BJ (cell line): ENCODE results near the gene PIGM. TPM values are rescaled to one million over a fixed set of nuclear protein-coding genes. Genes with fewer than 3 reads are reported as not detected.

ENCODE experiments used
- CTCF ChIA-PET: fragments of 350-600 bp; formaldehyde crosslinking; extraction: SDS; loops from one replicate; lab custom pipeline; 2021; ENCODE audit warnings: antibody characterized with exemption, inconsistent platforms; lab: Yijun Ruan, JAX
- POLR2A ChIA-PET: fragments of 300-600 bp; sonication (Branson Sonifier 250); formaldehyde crosslinking; extraction: SDS; loops from one replicate; lab custom pipeline; 2021; ENCODE audit warnings: antibody characterized with exemption; lab: Charles Lee
- DNase-seq: peaks from one replicate; pipeline ENCODE4 v3.0.0-alpha.2; 2011; ENCODE audit warnings: low read depth
- H3K27me3 ChIP-seq: 2 replicates; pipeline ENCODE4 v1.6.0; 2011; ENCODE audit warnings: low read length; ENCODE audit not compliant: control insufficient read depth, insufficient read depth
- H3K36me3 ChIP-seq: 2 replicates; pipeline ENCODE4 v1.5.1; 2011; ENCODE audit warnings: low read length; ENCODE audit not compliant: control insufficient read depth, insufficient read depth
- H3K4me3 ChIP-seq: 2 replicates; pipeline ENCODE4 v1.5.1; 2011; ENCODE audit warnings: low read depth, mild to moderate bottlenecking, control low read depth, low read length
- polyA plus RNA-seq: library from polyadenylated mRNA; depleted of rRNA; stranded (reverse); fragments of >200 nt; gene quantifications from 2 replicates; pipeline ENCODE4 v1.2.3, GENCODE V29; 2011
- TF ChIP-seq, protein P1 (sequence below): IDR thresholded peaks from 2 replicates; pipeline ENCODE4 v1.5.1; 2011; ENCODE audit warnings: low read depth, mild to moderate bottlenecking, control low read depth, inconsistent platforms, low read length, moderate library complexity; ENCODE audit not compliant: insufficient read depth

Gene PIGM
- polyA plus RNA-seq, 1 experiment: 3.5 TPM

DNA sequence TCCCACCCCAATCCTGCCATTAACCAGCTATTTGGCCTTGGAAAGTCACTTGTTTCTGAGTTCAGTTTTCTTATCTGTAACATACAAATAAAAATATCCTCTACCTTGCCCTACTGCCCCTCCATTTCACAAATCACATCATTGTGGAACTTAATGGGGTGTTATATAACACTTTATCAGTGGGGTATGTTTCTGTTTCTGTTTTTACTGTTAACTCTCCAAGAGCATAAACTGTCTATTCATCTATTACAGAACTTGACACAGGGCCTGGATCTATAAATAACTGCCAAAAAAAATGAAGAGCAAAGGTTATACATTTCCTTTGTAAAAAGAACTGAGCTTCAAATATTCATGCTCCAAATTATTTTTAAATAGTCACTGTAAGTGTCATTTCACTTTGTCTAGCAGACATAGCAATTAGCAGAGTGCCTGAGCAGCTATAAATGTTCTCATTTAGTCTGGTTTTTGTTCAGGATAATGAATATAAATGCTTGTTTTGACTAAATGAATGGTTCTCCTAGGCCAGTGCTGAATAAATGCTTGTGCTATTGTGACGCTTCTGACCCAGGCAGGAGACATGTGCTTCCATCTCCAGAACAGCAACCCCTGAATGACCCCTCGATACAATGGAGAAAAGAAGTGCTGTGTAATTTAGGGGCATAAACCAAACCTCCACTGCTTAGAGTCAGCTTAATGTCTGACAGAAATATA is 7.4 kb downstream of the PIGM start:
- POLR2A ChIA-PET: no interaction called here
- TF ChIP-seq, protein P1, sequence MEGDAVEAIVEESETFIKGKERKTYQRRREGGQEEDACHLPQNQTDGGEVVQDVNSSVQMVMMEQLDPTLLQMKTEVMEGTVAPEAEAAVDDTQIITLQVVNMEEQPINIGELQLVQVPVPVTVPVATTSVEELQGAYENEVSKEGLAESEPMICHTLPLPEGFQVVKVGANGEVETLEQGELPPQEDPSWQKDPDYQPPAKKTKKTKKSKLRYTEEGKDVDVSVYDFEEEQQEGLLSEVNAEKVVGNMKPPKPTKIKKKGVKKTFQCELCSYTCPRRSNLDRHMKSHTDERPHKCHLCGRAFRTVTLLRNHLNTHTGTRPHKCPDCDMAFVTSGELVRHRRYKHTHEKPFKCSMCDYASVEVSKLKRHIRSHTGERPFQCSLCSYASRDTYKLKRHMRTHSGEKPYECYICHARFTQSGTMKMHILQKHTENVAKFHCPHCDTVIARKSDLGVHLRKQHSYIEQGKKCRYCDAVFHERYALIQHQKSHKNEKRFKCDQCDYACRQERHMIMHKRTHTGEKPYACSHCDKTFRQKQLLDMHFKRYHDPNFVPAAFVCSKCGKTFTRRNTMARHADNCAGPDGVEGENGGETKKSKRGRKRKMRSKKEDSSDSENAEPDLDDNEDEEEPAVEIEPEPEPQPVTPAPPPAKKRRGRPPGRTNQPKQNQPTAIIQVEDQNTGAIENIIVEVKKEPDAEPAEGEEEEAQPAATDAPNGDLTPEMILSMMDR: no peak
- no peaks in the 10 kb centered on the region for H3K36me3 ChIP-seq
- no peak overlapping the region for H3K4me3 ChIP-seq
- no peaks in the 10 kb centered on the region; the same call in 1 of the 2 replicates for H3K27me3 ChIP-seq
- CTCF ChIA-PET: interaction anchor here (0.9 to 26.4 kb wide), 5 partner anchors 17 to 228 kb away, joined by 3 to 889 read pairs (median 18); partner anchors contain the start of genes IGSF9, KCNJ9, SLAMF9 and TAGLN2
- DNase-seq: no peak

GRCh38 chr1:160022330-160023310 is 9.2 kb downstream of the PIGM start:
- POLR2A ChIA-PET: no interaction called here
- Histone ChIP-seq H3K27me3 (no peaks in the 10 kb centered on the region; the same call in none of the 2 replicates), H3K36me3 (no peaks in the 10 kb centered on the region), H3K4me3 (no peak overlapping the region)
- TF ChIP-seq, protein P1: no peak
- CTCF ChIA-PET: interaction anchor here (0.5 to 26.4 kb wide), 5 partner anchors 15 to 234 kb away, joined by 3 to 889 read pairs (median 18); partner anchors contain the start of genes IGSF9, KCNJ9, SLAMF9 and TAGLN2
- DNase-seq: no peak

- TF ChIP-seq, protein P1: no peak
These were observed 10.3 kb downstream of the PIGM start for GRCh38 chr1:160021376-160022074.

DNA sequence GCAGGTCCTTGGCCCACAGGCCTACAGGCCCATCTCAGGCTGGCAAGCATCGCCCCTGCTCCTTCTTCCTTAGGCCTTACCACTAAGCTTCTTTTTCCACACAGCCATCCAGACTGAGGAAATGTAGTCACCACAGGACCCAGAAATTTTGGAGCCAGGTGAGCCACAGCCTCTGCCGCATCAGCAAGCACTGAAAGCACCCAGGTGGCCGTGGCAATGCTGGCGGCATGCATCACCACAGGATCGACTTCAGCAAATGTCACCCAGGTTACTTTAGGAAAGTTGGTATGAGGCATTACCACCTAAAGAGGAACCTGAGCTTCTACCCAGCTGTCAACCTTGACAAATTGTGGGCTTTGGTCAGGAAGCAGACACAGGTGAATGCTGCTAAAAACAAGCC is 11.6 kb downstream of the PIGM start:
- no peaks in the 10 kb centered on the region; the same call in none of the 2 replicates for H3K27me3 ChIP-seq
- H3K4me3 ChIP-seq: no peak overlapping the region
- ChIA-PET POLR2A (no interaction called here), CTCF (interaction anchor here (1.5 to 26.4 kb wide), 3 partner anchors 13 to 129 kb away, joined by 3 to 889 read pairs (median 84); partner anchors contain the start of genes IGSF9, SLAMF9 and TAGLN2)
- no peak for DNase-seq
- TF ChIP-seq, protein P1: no peak
- no peaks in the 10 kb centered on the region for H3K36me3 ChIP-seq

More at GRCh38 chr1:160021376-160022074, 10.3 kb downstream of the PIGM start:
- Histone ChIP-seq H3K4me3 (no peak overlapping the region), H3K27me3 (no peaks in the 10 kb centered on the region; the same call in none of the 2 replicates), H3K36me3 (no peaks in the 10 kb centered on the region)
- POLR2A ChIA-PET: no interaction called here
- CTCF ChIA-PET: interaction anchor here (3.9 to 26.4 kb wide), 2 partner anchors 14 to 82 kb away, joined by 33 to 889 read pairs; partner anchors contain the start of genes IGSF9, SLAMF9 and TAGLN2
- DNase-seq: no peak
